ENCODE data around the gene RSPO3. TPM values are rescaled to one million over a fixed set of nuclear protein-coding genes. Genes with fewer than 3 reads are reported as not detected.

Gene RSPO3
- total and polyA plus RNA-seq, 4 donors = 1.4 to 3.5 (median 1.6) TPM

DNA sequence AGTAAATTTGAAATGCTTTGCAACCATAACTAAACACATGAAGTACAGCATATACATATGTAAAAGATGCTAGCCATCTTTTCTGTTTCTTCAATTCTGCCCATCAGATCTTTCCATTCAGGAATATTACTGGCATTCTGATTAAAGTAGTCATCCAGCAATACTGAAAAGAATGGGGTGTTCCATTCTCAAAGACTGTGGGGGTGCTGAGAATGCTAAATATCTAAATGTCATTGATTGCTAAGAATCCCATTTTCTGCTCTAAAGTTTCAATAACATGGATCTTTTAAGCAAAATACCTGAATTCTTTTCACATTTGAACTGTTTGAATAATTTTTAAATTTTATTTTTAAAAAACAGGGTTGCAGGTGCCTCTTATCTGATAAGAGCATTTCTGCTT, 6.2 kb downstream of the RSPO3 start:
- no peaks in the 10 kb centered on the region for H3K9me3 ChIP-seq (ENCODE audit: control insufficient read depth in 4 of 4, low read length in 3 of 4)
- TF ChIP-seq, protein P1, sequence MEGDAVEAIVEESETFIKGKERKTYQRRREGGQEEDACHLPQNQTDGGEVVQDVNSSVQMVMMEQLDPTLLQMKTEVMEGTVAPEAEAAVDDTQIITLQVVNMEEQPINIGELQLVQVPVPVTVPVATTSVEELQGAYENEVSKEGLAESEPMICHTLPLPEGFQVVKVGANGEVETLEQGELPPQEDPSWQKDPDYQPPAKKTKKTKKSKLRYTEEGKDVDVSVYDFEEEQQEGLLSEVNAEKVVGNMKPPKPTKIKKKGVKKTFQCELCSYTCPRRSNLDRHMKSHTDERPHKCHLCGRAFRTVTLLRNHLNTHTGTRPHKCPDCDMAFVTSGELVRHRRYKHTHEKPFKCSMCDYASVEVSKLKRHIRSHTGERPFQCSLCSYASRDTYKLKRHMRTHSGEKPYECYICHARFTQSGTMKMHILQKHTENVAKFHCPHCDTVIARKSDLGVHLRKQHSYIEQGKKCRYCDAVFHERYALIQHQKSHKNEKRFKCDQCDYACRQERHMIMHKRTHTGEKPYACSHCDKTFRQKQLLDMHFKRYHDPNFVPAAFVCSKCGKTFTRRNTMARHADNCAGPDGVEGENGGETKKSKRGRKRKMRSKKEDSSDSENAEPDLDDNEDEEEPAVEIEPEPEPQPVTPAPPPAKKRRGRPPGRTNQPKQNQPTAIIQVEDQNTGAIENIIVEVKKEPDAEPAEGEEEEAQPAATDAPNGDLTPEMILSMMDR (IDR thresholded peaks at IDR 0.05; ENCODE audit: low read depth, low read length, missing input control) = no peak
- no peak for TF ChIP-seq JUND (IDR thresholded peaks at IDR 0.05)
- no peak for TF ChIP-seq SP1 (IDR thresholded peaks at IDR 0.05)
- TF ChIP-seq, protein P2, sequence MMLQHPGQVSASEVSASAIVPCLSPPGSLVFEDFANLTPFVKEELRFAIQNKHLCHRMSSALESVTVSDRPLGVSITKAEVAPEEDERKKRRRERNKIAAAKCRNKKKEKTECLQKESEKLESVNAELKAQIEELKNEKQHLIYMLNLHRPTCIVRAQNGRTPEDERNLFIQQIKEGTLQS (IDR thresholded peaks at IDR 0.05) = no peak
- no peak for TF ChIP-seq HNF4G (IDR thresholded peaks at IDR 0.05)
- no peak for TF ChIP-seq RAD21 (IDR thresholded peaks at IDR 0.05)
- no peak for TF ChIP-seq FOXA2 (IDR thresholded peaks at IDR 0.05)
- no peak for TF ChIP-seq YY1 (IDR thresholded peaks at IDR 0.05)
- TF ChIP-seq FOXA1 (IDR thresholded peaks at IDR 0.05) = no peak
- no peak for TF ChIP-seq HNF4A (conservative IDR thresholded peaks at IDR 0.05)

DNA sequence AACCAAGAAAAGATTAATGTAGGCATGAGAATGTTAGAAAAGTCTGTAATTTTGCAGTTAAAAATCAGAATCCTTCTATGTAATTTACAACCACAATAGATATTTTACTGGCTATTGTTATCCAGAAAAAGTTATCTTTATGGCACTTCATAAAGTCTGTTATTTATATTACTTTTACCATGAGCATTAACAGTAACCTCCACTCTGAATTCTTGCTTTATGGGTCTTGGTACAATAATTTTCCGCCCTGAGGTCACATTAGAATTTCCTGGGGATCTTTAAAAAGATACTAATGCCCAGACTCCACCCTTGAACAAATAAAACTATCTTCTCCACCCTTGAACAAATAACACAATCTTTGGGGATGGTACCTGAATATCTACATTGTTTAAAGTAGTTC, 9.6 kb downstream of the RSPO3 start:
- H3K4me1 ChIP-seq (ENCODE audit: control insufficient read depth in 4 of 4, insufficient read depth in 4 of 4, low read length in 3 of 4) = no peaks in the 10 kb centered on the region
- no peak overlapping the region for H3K9ac ChIP-seq (ENCODE audit: low read depth in 1 of 2, low read length in 2 of 2)
- no peak for TF ChIP-seq HNF4G (IDR thresholded peaks at IDR 0.05)
- TF ChIP-seq RXRA (IDR thresholded peaks at IDR 0.05) = no peak
- TF ChIP-seq GABPA (IDR thresholded peaks at IDR 0.05 in 1 of 2, conservative IDR thresholded peaks at IDR 0.05 in 1 of 2) = no peak
- TF ChIP-seq EGR1 (IDR thresholded peaks at IDR 0.05; ENCODE audit: low read depth in 2 of 2) = no peak
- TF ChIP-seq FOXA2 (IDR thresholded peaks at IDR 0.05) = no peak
- no peak for TF ChIP-seq HNF4A (conservative IDR thresholded peaks at IDR 0.05)
- TF ChIP-seq FOXA1 (IDR thresholded peaks at IDR 0.05) = no peak
- TF ChIP-seq, protein P3, sequence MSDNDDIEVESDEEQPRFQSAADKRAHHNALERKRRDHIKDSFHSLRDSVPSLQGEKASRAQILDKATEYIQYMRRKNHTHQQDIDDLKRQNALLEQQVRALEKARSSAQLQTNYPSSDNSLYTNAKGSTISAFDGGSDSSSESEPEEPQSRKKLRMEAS (IDR thresholded peaks at IDR 0.05) = no peak
- no peak for TF ChIP-seq RAD21 (IDR thresholded peaks at IDR 0.05)
- no peak for TF ChIP-seq YY1 (IDR thresholded peaks at IDR 0.05)
- TF ChIP-seq, protein P4, sequence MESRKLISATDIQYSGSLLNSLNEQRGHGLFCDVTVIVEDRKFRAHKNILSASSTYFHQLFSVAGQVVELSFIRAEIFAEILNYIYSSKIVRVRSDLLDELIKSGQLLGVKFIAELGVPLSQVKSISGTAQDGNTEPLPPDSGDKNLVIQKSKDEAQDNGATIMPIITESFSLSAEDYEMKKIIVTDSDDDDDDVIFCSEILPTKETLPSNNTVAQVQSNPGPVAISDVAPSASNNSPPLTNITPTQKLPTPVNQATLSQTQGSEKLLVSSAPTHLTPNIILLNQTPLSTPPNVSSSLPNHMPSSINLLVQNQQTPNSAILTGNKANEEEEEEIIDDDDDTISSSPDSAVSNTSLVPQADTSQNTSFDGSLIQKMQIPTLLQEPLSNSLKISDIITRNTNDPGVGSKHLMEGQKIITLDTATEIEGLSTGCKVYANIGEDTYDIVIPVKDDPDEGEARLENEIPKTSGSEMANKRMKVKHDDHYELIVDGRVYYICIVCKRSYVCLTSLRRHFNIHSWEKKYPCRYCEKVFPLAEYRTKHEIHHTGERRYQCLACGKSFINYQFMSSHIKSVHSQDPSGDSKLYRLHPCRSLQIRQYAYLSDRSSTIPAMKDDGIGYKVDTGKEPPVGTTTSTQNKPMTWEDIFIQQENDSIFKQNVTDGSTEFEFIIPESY (IDR thresholded peaks at IDR 0.05) = no peak
- TF ChIP-seq SP1 (IDR thresholded peaks at IDR 0.05) = no peak
- TF ChIP-seq NR2F2 (IDR thresholded peaks at IDR 0.05) = no peak
- no peak for TF ChIP-seq TAF1 (conservative IDR thresholded peaks at IDR 0.05)
- TF ChIP-seq, protein P1 (IDR thresholded peaks at IDR 0.05; ENCODE audit: low read depth, low read length, missing input control) = no peak
- TF ChIP-seq, protein P5, sequence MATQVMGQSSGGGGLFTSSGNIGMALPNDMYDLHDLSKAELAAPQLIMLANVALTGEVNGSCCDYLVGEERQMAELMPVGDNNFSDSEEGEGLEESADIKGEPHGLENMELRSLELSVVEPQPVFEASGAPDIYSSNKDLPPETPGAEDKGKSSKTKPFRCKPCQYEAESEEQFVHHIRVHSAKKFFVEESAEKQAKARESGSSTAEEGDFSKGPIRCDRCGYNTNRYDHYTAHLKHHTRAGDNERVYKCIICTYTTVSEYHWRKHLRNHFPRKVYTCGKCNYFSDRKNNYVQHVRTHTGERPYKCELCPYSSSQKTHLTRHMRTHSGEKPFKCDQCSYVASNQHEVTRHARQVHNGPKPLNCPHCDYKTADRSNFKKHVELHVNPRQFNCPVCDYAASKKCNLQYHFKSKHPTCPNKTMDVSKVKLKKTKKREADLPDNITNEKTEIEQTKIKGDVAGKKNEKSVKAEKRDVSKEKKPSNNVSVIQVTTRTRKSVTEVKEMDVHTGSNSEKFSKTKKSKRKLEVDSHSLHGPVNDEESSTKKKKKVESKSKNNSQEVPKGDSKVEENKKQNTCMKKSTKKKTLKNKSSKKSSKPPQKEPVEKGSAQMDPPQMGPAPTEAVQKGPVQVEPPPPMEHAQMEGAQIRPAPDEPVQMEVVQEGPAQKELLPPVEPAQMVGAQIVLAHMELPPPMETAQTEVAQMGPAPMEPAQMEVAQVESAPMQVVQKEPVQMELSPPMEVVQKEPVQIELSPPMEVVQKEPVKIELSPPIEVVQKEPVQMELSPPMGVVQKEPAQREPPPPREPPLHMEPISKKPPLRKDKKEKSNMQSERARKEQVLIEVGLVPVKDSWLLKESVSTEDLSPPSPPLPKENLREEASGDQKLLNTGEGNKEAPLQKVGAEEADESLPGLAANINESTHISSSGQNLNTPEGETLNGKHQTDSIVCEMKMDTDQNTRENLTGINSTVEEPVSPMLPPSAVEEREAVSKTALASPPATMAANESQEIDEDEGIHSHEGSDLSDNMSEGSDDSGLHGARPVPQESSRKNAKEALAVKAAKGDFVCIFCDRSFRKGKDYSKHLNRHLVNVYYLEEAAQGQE (IDR thresholded peaks at IDR 0.05) = no peak
- TF ChIP-seq, protein P2 (IDR thresholded peaks at IDR 0.05) = no peak
- no peak overlapping the region for H3K27ac ChIP-seq (ENCODE audit: low read depth in 1 of 2, low read length in 2 of 2)
- H3K9me3 ChIP-seq (ENCODE audit: control insufficient read depth in 4 of 4, low read length in 3 of 4) = no peaks in the 10 kb centered on the region
- no peak overlapping the region for H3K4me3 ChIP-seq (ENCODE audit: low read depth in 1 of 3, low read length in 3 of 3)
- peaks cover 0 to 3% (median 0%) of the 10 kb centered on the region in 4 donors for H3K27me3 ChIP-seq (ENCODE audit: control insufficient read depth in 4 of 4, insufficient read depth in 4 of 4, low read length in 3 of 4)
- no peaks in the 10 kb centered on the region for H3K36me3 ChIP-seq (ENCODE audit: control insufficient read depth in 4 of 4, insufficient read depth in 3 of 4, low read depth in 1 of 4, low read length in 3 of 4)
- 62% methylated on average over 1 of the region's 1 CpG for WGBS
- DNase-seq (ENCODE audit: low spot score) = no peak

More for the DNA sequence above, 6.2 kb downstream of the RSPO3 start:
- no peaks in the 10 kb centered on the region for H3K36me3 ChIP-seq (ENCODE audit: control insufficient read depth in 4 of 4, insufficient read depth in 3 of 4, low read depth in 1 of 4, low read length in 3 of 4)
- no peak overlapping the region for H3K27ac ChIP-seq (ENCODE audit: low read depth in 1 of 2, low read length in 2 of 2)
- peak overlapping the region in 1 of 2 donors; percentile 28 for H3K9ac ChIP-seq (ENCODE audit: low read depth in 1 of 2, low read length in 2 of 2)
- peaks cover under 1 to 14% (median 8%) of the 10 kb centered on the region in 4 donors for H3K4me1 ChIP-seq (ENCODE audit: control insufficient read depth in 4 of 4, insufficient read depth in 4 of 4, low read length in 3 of 4)
- H3K27me3 ChIP-seq (ENCODE audit: control insufficient read depth in 4 of 4, insufficient read depth in 4 of 4, low read length in 3 of 4) = peaks cover 2 to 12% (median 2%) of the 10 kb centered on the region in 4 donors
- no peak overlapping the region for H3K4me3 ChIP-seq (ENCODE audit: low read depth in 1 of 3, low read length in 3 of 3)
- DNase-seq (ENCODE audit: low spot score) = no peak
